Parathyroid adenoma (tissue), 2 donors: Measurements from ENCODE around the gene SEC16A.

Source experiments
- H2AFZ ChIP-seq: fragments of 300-600 bp; sonication (generic); one replicate; pipeline ENCODE4 v1.7.0; 2017; ENCODE audit warnings: antibody characterized with exemption, mild to moderate bottlenecking
- H3K27ac ChIP-seq: fragments of 300-600 bp; sonication (generic); one replicate; pipeline ENCODE4 v1.7.0; 2017
- H3K27me3 ChIP-seq: fragments of 300-600 bp; sonication (generic); one replicate; pipeline ENCODE4 v1.7.0; 2017; ENCODE audit warnings: low read length; ENCODE audit not compliant: control insufficient read depth, insufficient read depth
- H3K36me3 ChIP-seq: fragments of 300-600 bp; sonication (generic); one replicate; pipeline ENCODE4 v1.7.0; 2017; ENCODE audit warnings: low read length; ENCODE audit not compliant: control insufficient read depth, insufficient read depth
- H3K4me1 ChIP-seq: fragments of 300-600 bp; sonication (generic); one replicate; pipeline ENCODE4 v1.7.0; 2017; ENCODE audit warnings: control low read depth
- H3K4me2 ChIP-seq: fragments of 300-600 bp; sonication (generic); one replicate; pipeline ENCODE4 v1.7.0; 2017; ENCODE audit warnings: low read length
- H3K4me3 ChIP-seq: fragments of 300-600 bp; sonication (generic); one replicate; pipeline ENCODE4 v1.7.0; 2017; ENCODE audit warnings: low read depth, low read length
- H3K79me2 ChIP-seq: fragments of 300-600 bp; sonication (generic); one replicate; pipeline ENCODE4 v1.7.0; 2017; ENCODE audit warnings: control low read depth
- H3K9ac ChIP-seq: fragments of 300-600 bp; sonication (generic); one replicate; pipeline ENCODE4 v1.7.0; 2017; ENCODE audit warnings: mild to moderate bottlenecking
- H3K9me3 ChIP-seq: fragments of 300-600 bp; sonication (generic); one replicate; pipeline ENCODE4 v1.7.0; 2017; ENCODE audit warnings: low read length; ENCODE audit not compliant: control insufficient read depth
- CTCF ChIP-seq: fragments of 300-600 bp; sonication (generic); IDR thresholded peaks from one replicate; pipeline ENCODE4 v1.7.0; 2017; ENCODE audit warnings: antibody characterized with exemption, mild to moderate bottlenecking
- donor health status: primary hyperparathyroidism.

The SEC16A gene

GRCh38 chr9:136421791-136422190 is 61.0 kb downstream of the SEC16A start:
- no peaks in the 10 kb centered on the region for H3K9me3 ChIP-seq
- H3K27me3 ChIP-seq = no peaks in the 10 kb centered on the region
- H3K79me2 ChIP-seq = no peaks in the 10 kb centered on the region
- no peak overlapping the region for H3K4me2 ChIP-seq
- H3K4me1 ChIP-seq = no peaks in the 10 kb centered on the region
- H2AFZ ChIP-seq = no peak overlapping the region
- no peak for TF ChIP-seq CTCF
- no peaks in the 10 kb centered on the region for H3K36me3 ChIP-seq
- H3K27ac ChIP-seq = no peak overlapping the region
- no peak overlapping the region for H3K9ac ChIP-seq
- no peak overlapping the region for H3K4me3 ChIP-seq

GRCh38 chr9:136419092-136419420 is 63.8 kb downstream of the SEC16A start:
- Histone ChIP-seq H3K79me2 (no peaks in the 10 kb centered on the region), H3K4me2 (no peak overlapping the region), H3K27ac (no peak overlapping the region), H3K4me3 (no peak overlapping the region), H3K36me3 (no peaks in the 10 kb centered on the region), H3K9ac (no peak overlapping the region), H3K27me3 (no peaks in the 10 kb centered on the region), H3K4me1 (no peaks in the 10 kb centered on the region), H2AFZ (no peak overlapping the region), H3K9me3 (no peaks in the 10 kb centered on the region)
- no peak for TF ChIP-seq CTCF

GRCh38 chr9:136418182-136419091 is 64.4 kb downstream of the SEC16A start:
- TF ChIP-seq CTCF = no peak
- H3K9me3 ChIP-seq = no peaks in the 10 kb centered on the region
- H3K27me3 ChIP-seq = no peaks in the 10 kb centered on the region
- H2AFZ ChIP-seq = no peak overlapping the region
- no peak overlapping the region for H3K27ac ChIP-seq
- H3K36me3 ChIP-seq = no peaks in the 10 kb centered on the region
- H3K4me1 ChIP-seq = no peaks in the 10 kb centered on the region
- H3K79me2 ChIP-seq = no peaks in the 10 kb centered on the region
- H3K4me3 ChIP-seq = no peak overlapping the region
- no peak overlapping the region for H3K4me2 ChIP-seq
- no peak overlapping the region for H3K9ac ChIP-seq

GRCh38 chr9:136416914-136417313 is 65.9 kb downstream of the SEC16A start:
- Histone ChIP-seq H3K9ac (no peak overlapping the region), H3K79me2 (peaks cover 5% of the 10 kb centered on the region), H3K9me3 (no peaks in the 10 kb centered on the region), H3K4me3 (no peak overlapping the region), H3K36me3 (no peaks in the 10 kb centered on the region), H3K4me2 (no peak overlapping the region), H3K27ac (no peak overlapping the region), H3K27me3 (no peaks in the 10 kb centered on the region), H3K4me1 (no peaks in the 10 kb centered on the region), H2AFZ (no peak overlapping the region)
- TF ChIP-seq CTCF = no peak

GRCh38 chr9:136416427-136416826 is 66.4 kb downstream of the SEC16A start:
- Histone ChIP-seq H3K4me1 (no peaks in the 10 kb centered on the region), H3K4me3 (no peak overlapping the region), H3K27ac (no peak overlapping the region), H3K36me3 (no peaks in the 10 kb centered on the region), H3K4me2 (no peak overlapping the region), H2AFZ (no peak overlapping the region), H3K79me2 (peaks cover 9% of the 10 kb centered on the region), H3K27me3 (no peaks in the 10 kb centered on the region), H3K9ac (no peak overlapping the region), H3K9me3 (no peaks in the 10 kb centered on the region)
- no peak for TF ChIP-seq CTCF
